Prostate gland (tissue), 2 donors: Measurements from ENCODE around the gene TEX52. TPM values are rescaled to one million over a fixed set of nuclear protein-coding genes. Genes with fewer than 3 reads are reported as not detected.

Experiments
- DNase-seq: peaks from one replicate; pipeline ENCODE4 v3.0.0-alpha.2; 2019; ENCODE audit warnings: low spot score
- H3K27ac ChIP-seq, 2 donors: fragments of 200-600 bp; sonication (generic); 2 replicates each; pipeline ENCODE4 v1.5.1; 2017 to 2019
- H3K27me3 ChIP-seq: fragments of 200-600 bp; sonication (generic); replicated peaks from 2 replicates; pipeline ENCODE4 v1.5.1; 2019; ENCODE audit not compliant: insufficient read depth
- H3K36me3 ChIP-seq, 2 donors: fragments of 200-600 bp; sonication (generic); 1 replicate in 1 of 2; 2 replicates in 1 of 2; pipeline versions ENCODE4 v1.5.1 to v1.8.1; 2017 to 2019
- H3K4me1 ChIP-seq: fragments of 200-600 bp; sonication (generic); replicated peaks from 2 replicates; pipeline ENCODE4 v1.5.1; 2019
- H3K4me3 ChIP-seq, 2 donors: fragments of 200-600 bp; sonication (generic); 2 replicates each; pipeline ENCODE4 v1.5.1; 2017 to 2019
- H3K9me3 ChIP-seq: fragments of 200-600 bp; sonication (generic); 2 replicates; pipeline ENCODE4 v1.5.1; 2017
- CTCF ChIP-seq, 4 experiments: fragments of 200-600 bp in 2 of 4; fragments of 450-650 bp in 2 of 4; sonication (generic) in 2 of 4; IDR thresholded peaks; 1 replicate in 3 of 4; 2 replicates in 1 of 4; pipeline ENCODE4 v1.5.1; 2016 to 2019; ENCODE audit warnings: antibody characterized with exemption in 4 of 4, mild to moderate bottlenecking in 2 of 4, moderate library complexity in 2 of 4
- POLR2A ChIP-seq: fragments of 450-650 bp; IDR thresholded peaks from one replicate; pipeline ENCODE4 v1.6.1; 2016; ENCODE audit warnings: antibody characterized with exemption, mild to moderate bottlenecking
- POLR2AphosphoS5 ChIP-seq: sonication (generic); formaldehyde crosslinking; IDR thresholded peaks from one replicate; pipeline ENCODE4 v1.6.1; 2017; ENCODE audit warnings: antibody characterized with exemption
- WGBS: methylation state at CpG from one replicate; pipeline ENCODE4 v1.1.5; 2018; 5-methylcytosine and 5-hydroxymethylcytosine counted together
- intact Hi-C: fragments of 100-400 bp; cut with DNase I; formaldehyde crosslinking; loops from one replicate; pipeline ENCODE4 v1.14.2; 2022
- total RNA-seq, 2 donors: library from RNA; depleted of rRNA; stranded (reverse); fragments of >200 nt; gene quantifications; one replicate each; pipeline ENCODE4 v1.1.0, GENCODE V29; 2016

TEX52 gene
- total RNA-seq, 2 donors from 2014 or later: 0.85 TPM; not detected in 1

- TF ChIP-seq CTCF (IDR thresholded peaks at IDR 0.05) (peak in 3 of 4 experiments; percentile 30 to 71 (median 63)), POLR2AphosphoS5 (peak; percentile 48), POLR2A (no peak)
- H3K4me3 ChIP-seq: peak overlapping the region; percentile 44 to 70
- intact Hi-C loops: no loop called here
- peak; percentile 36 for DNase-seq
- H3K36me3 ChIP-seq: no peaks in the 10 kb centered on the region
- H3K27me3 ChIP-seq: no peaks in the 10 kb centered on the region
- H3K9me3 ChIP-seq: no peaks in the 10 kb centered on the region
- H3K4me1 ChIP-seq: no peaks in the 10 kb centered on the region
- 6% methylated on average over 10 of the region's 10 CpGs for WGBS
- H3K27ac ChIP-seq: peak overlapping the region; percentile 81 to 92
Observed at GRCh38 chr12:2813214-2814185, 43.3 kb downstream of the TEX52 start.

- peak; percentile 71 for TF ChIP-seq POLR2A
- TF ChIP-seq POLR2AphosphoS5: peak; percentile 98
- TF ChIP-seq CTCF (IDR thresholded peaks at IDR 0.05): peak in 1 of 4 experiments; percentile 16
- Histone ChIP-seq H3K27me3 (no peaks in the 10 kb centered on the region), H3K27ac (peak within 1 kb of the TSS; percentile 81 to 92), H3K9me3 (no peaks in the 10 kb centered on the region), H3K36me3 (no peaks in the 10 kb centered on the region), H3K4me3 (peak within 1 kb of the TSS; percentile 44 to 70), H3K4me1 (no peaks in the 10 kb centered on the region)
- intact Hi-C loops: no loop called here
- WGBS: under 1% methylated on average over 48 of the region's 48 CpGs
- DNase-seq: peak; percentile 98
Observed at GRCh38 chr12:2812290-2813213, 44.3 kb downstream of the TEX52 start, which contains the start of gene ITFG2. TSS of gene ITFG2 (plus strand) at chr12:2812668. CDS start at chr12:2812761, 93 bp downstream.

- no peaks in the 10 kb centered on the region for H3K4me1 ChIP-seq
- H3K36me3 ChIP-seq: no peaks in the 10 kb centered on the region
- WGBS: 38% methylated on average over 5 of the region's 5 CpGs
- DNase-seq: no peak
- no peak for TF ChIP-seq POLR2A
- no peak for TF ChIP-seq POLR2AphosphoS5
- TF ChIP-seq CTCF (IDR thresholded peaks at IDR 0.05): no peak
- intact Hi-C loops: no loop called here
- H3K27ac ChIP-seq: peak overlapping the region; percentile 81 to 92
- peak overlapping the region; percentile 44 to 70 for H3K4me3 ChIP-seq
- no peaks in the 10 kb centered on the region for H3K27me3 ChIP-seq
- H3K9me3 ChIP-seq: no peaks in the 10 kb centered on the region
Observed at GRCh38 chr12:2811801-2812200, 45.0 kb downstream of the TEX52 start.

GRCh38 chr12:2806700-2807099 lies 50.1 kb downstream of the TEX52 start:
- Histone ChIP-seq H3K27me3 (no peaks in the 10 kb centered on the region), H3K4me3 (no peak overlapping the region), H3K4me1 (no peaks in the 10 kb centered on the region), H3K36me3 (peaks cover 8 to 10% of the 10 kb centered on the region in 2 donors), H3K27ac (no peak overlapping the region), H3K9me3 (no peaks in the 10 kb centered on the region)
- WGBS: 94% methylated on average over 6 of the region's 6 CpGs
- TF ChIP-seq POLR2AphosphoS5: no peak
- no peak for TF ChIP-seq CTCF (IDR thresholded peaks at IDR 0.05)
- TF ChIP-seq POLR2A: no peak
- DNase-seq: no peak
- intact Hi-C loops: no loop called here
